Stomach (tissue), 9 donors: ENCODE results near the gene WDR64. TPM values are rescaled to one million over a fixed set of nuclear protein-coding genes. Genes with fewer than 3 reads are reported as not detected.
"Not testable (repeated sequence)": the region's sequence is repeated elsewhere in the genome, so short reads cannot be mapped to it uniquely, and the experiment has no call there.

ENCODE experiments used
- DNase-seq, 2 donors: peaks; one replicate each; pipeline versions ENCODE4 v3.0.0 to v3.0.0-alpha.2; 2013 to 2019
- H3K27ac ChIP-seq, 5 donors: fragments of 200-600 bp in 4 of 5; sonication (generic) in 4 of 5; one replicate each; pipeline ENCODE4 v1.5.1; 2013 to 2019; ENCODE audit warnings: mild to moderate bottlenecking in 1 of 5, moderate library complexity in 1 of 5
- H3K27me3 ChIP-seq, 3 donors: fragments of 200-600 bp; sonication (generic); one replicate each; pipeline ENCODE4 v1.5.1; 2017 to 2019; ENCODE audit warnings: mixed run types in 1 of 3
- H3K36me3 ChIP-seq, 4 donors: fragments of 200-600 bp; sonication (generic); 1 replicate in 3 of 4; 2 replicates in 1 of 4; pipeline ENCODE4 v1.5.1; 2016 to 2019
- H3K4me1 ChIP-seq, 4 donors: fragments of 200-600 bp; sonication (generic); one replicate each; pipeline ENCODE4 v1.5.1; 2016 to 2019
- H3K4me3 ChIP-seq, 4 donors: fragments of 200-600 bp; sonication (generic) in 3 of 4; one replicate each; pipeline ENCODE4 v1.5.1; 2016 to 2019; ENCODE audit warnings: mild to moderate bottlenecking in 1 of 4
- H3K9me3 ChIP-seq, 4 donors: fragments of 200-600 bp; sonication (generic); one replicate each; pipeline ENCODE4 v1.5.1; 2016 to 2019
- CTCF ChIP-seq, 7 experiments: fragments of 450-650 bp in 4 of 7; fragments of 200-600 bp in 3 of 7; sonication (generic) in 3 of 7; IDR thresholded peaks; one replicate each; pipeline ENCODE4 v1.5.1; 2016 to 2019; ENCODE audit warnings: antibody characterized with exemption in 7 of 7, control low read depth in 2 of 7, mild to moderate bottlenecking in 1 of 7
- EP300 ChIP-seq: sonication (generic); formaldehyde crosslinking; IDR thresholded peaks from one replicate; pipeline ENCODE4 v1.6.1; 2017; ENCODE audit warnings: antibody characterized with exemption
- POLR2A ChIP-seq, 4 donors: fragments of 450-650 bp; IDR thresholded peaks; one replicate each; pipeline ENCODE4 v1.6.1; 2016; ENCODE audit warnings: antibody characterized with exemption in 4 of 4, control low read depth in 2 of 4, mild to moderate bottlenecking in 1 of 4, moderate library complexity in 1 of 4
- POLR2AphosphoS5 ChIP-seq, 3 donors: sonication (generic); formaldehyde crosslinking; IDR thresholded peaks; one replicate each; pipeline ENCODE4 v1.6.1; 2016; ENCODE audit warnings: antibody characterized with exemption in 3 of 3
- WGBS, 5 donors: extraction: QIAGEN DNeasy Blood & Tissue Kit in 3 of 5; methylation state at CpG; one replicate each; pipeline versions ENCODE4 v1.1.5 to v1.1.7; 2013 to 2018; 5-methylcytosine and 5-hydroxymethylcytosine counted together
- intact Hi-C: fragments of 100-400 bp; cut with DNase I; formaldehyde crosslinking; loops from one replicate; pipeline ENCODE4 v1.15.1; 2023; ENCODE audit warnings: low total_unique reads
- polyA plus RNA-seq, 3 donors: library from polyadenylated mRNA; stranded (reverse); fragments of 200-250 nt; gene quantifications; one replicate each; pipeline ENCODE4 v1.2.3, GENCODE V29; 2013
- total RNA-seq, 5 donors: library from RNA; depleted of rRNA; stranded (reverse); fragments of >200 nt; gene quantifications; one replicate each; pipeline versions ENCODE4 v1.1.0 to v1.2.3, GENCODE V29; 2014 to 2016
- donor health status: healthy with polysubstance abuse.
- donor health status: Bipolar disorder and iron deficiency.
- donor health status: healthy.

The WDR64 gene
- total and polyA plus RNA-seq, 8 donors = 0.61 TPM; not detected in 7

DNA sequence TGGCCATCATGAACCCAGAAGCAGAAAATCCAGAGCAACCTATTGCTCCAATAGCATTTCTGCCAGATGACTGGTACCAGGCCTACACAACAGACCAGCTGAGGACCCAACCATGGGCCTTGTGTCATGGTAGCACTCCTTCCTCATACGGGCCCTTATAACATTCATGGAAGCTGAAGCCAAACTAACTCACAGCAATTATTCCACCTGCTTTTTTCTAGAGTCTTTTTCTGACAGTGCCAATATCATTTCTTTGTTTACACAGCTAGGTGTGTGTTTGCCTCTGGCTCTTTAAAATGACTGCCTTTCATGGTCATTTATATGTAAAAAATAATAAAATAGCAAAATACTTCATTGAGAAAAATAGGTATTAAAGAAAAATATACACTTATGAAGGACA is 3.9 kb upstream of the WDR64 start:
- Histone ChIP-seq H3K27ac (no peak overlapping the region), H3K4me1 (no peaks in the 10 kb centered on the region), H3K9me3 (no peaks in the 10 kb centered on the region), H3K27me3 (no peaks in the 10 kb centered on the region), H3K4me3 (no peak overlapping the region), H3K36me3 (no peaks in the 10 kb centered on the region)
- TF ChIP-seq CTCF (IDR thresholded peaks at IDR 0.05) = no peak
- TF ChIP-seq POLR2AphosphoS5 (IDR thresholded peaks at IDR 0.05) = no peak
- TF ChIP-seq POLR2A (IDR thresholded peaks at IDR 0.05) = no peak
- TF ChIP-seq EP300 = no peak
- intact Hi-C loops = no loop called here
- DNase-seq = no peak
- 51 to 90% (median 63%) methylated on average over 1 of the region's 1 CpG for WGBS, 5 donors

GRCh38 chr1:241654019-241654418 is 1.9 kb downstream of the WDR64 start:
- no peaks in the 10 kb centered on the region for H3K4me1 ChIP-seq
- no peaks in the 10 kb centered on the region for H3K27me3 ChIP-seq
- no peak overlapping the region for H3K4me3 ChIP-seq
- TF ChIP-seq CTCF (IDR thresholded peaks at IDR 0.05) = no peak
- H3K27ac ChIP-seq = no peak overlapping the region
- H3K36me3 ChIP-seq = no peaks in the 10 kb centered on the region
- no peak for DNase-seq
- WGBS, 5 donors = 63 to 75% (median 68%) methylated on average over 1 of the region's 1 CpG
- intact Hi-C loops = no loop called here
- H3K9me3 ChIP-seq = no peaks in the 10 kb centered on the region

DNA sequence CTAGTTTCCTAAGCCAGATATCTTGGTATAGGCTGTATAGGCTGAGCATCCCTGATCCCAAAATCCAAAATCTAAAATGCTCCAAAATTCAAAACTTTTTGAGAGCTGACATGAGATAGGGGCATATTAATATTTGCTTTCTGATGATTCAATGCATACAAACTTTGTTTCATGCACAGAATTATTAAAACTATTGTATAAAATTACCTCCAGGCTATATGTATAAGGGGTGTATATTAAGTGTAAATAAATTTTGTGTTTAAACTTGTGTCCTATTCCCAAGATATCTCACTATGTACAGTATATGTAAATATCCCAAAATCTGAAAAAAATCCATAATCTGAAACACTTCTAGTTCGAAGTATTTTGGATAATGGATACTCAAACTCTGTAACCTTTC is 2.6 kb downstream of the WDR64 start:
- 77 to 94% (median 86%) methylated on average over 1 of the region's 1 CpG for WGBS, 5 donors
- intact Hi-C loops = no loop called here

DNA sequence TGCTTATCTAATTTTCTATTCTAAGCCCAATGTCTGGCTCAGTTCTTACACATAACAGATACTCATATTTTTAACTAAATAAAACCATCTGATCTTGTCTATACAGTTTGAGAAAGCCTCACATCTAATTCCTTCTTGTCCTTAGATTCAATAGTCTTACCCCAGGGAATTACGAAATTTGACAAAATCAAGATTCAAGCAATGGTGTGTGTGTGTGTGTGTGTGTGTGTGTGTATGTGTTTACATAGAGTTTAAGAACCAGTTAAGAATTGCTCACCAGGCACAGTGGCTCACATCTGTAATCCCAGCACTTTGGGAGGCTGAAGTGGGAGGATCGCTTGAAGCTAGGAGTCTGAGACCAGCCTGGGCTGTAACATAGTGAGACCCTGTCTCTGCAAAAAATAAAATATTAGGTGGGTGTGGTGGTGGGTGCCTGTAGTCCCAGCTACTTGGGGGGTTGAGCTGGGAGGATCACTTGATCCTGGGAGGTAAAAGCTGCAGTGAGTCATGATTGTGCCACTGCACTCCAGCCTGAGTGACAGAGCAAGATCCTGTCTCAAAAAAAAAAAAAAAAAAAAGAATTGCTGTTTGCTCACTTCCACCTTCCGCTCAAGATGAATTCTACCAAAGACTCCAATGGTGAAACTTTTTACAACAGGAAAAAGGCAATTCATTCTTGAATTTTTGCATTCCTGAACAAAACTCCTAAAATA is 6.2 kb downstream of the WDR64 start:
- no peak for TF ChIP-seq CTCF (IDR thresholded peaks at IDR 0.05)
- no peak for TF ChIP-seq EP300
- TF ChIP-seq POLR2A (IDR thresholded peaks at IDR 0.05) = no peak
- TF ChIP-seq POLR2AphosphoS5 (IDR thresholded peaks at IDR 0.05) = no peak
- H3K36me3 ChIP-seq = no peaks in the 10 kb centered on the region
- H3K9me3 ChIP-seq = no peaks in the 10 kb centered on the region
- H3K27ac ChIP-seq = no peak overlapping the region
- no peaks in the 10 kb centered on the region for H3K27me3 ChIP-seq
- DNase-seq = no peak
- intact Hi-C loops = no loop called here
- 79 to 91% (median 84%) methylated on average over 3 of the region's 3 CpGs for WGBS, 5 donors
- no peak overlapping the region for H3K4me3 ChIP-seq
- no peaks in the 10 kb centered on the region for H3K4me1 ChIP-seq

More for the DNA sequence above, 2.6 kb downstream of the WDR64 start:
- H3K36me3 ChIP-seq = no peaks in the 10 kb centered on the region
- no peak overlapping the region for H3K27ac ChIP-seq
- H3K27me3 ChIP-seq = no peaks in the 10 kb centered on the region
- no peak for DNase-seq
- no peaks in the 10 kb centered on the region for H3K4me1 ChIP-seq
- no peaks in the 10 kb centered on the region for H3K9me3 ChIP-seq
- TF ChIP-seq POLR2A (IDR thresholded peaks at IDR 0.05) = no peak
- TF ChIP-seq CTCF (IDR thresholded peaks at IDR 0.05) = no peak
- TF ChIP-seq EP300 = no peak
- TF ChIP-seq POLR2AphosphoS5 (IDR thresholded peaks at IDR 0.05) = no peak
- H3K4me3 ChIP-seq = no peak overlapping the region

DNA sequence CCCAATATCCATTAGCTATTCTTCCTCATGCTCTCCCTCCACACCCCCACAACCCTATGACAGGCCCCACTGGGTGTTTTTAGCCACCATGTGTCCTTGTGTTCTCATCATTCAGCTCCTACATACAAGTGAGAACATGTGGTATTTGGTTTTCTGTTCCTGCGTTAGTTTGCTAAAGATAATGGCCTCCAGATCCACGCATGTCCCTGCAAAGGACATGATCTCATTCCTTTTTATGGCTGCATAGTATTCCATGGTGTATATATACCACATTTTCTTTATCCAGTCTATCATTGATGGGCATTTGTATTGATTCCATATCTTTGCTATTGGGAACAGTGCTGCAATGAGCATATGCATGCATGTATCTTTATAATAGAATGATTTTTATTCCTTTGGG is 6.9 kb downstream of the WDR64 start:
- intact Hi-C loops = not testable (repeated sequence)

More for the DNA sequence above, 6.9 kb downstream of the WDR64 start:
- H3K27ac ChIP-seq, H3K27me3 ChIP-seq, H3K4me1 ChIP-seq, H3K36me3 ChIP-seq, H3K9me3 ChIP-seq, DNase-seq, H3K4me3 ChIP-seq: not testable (repeated sequence)
- WGBS, 5 donors = 88 to 94% (median 93%) methylated on average over 2 of the region's 2 CpGs
